ENCODE measurements around the gene DNAH3. TPM values are rescaled to one million over a fixed set of nuclear protein-coding genes. Genes with fewer than 3 reads are reported as not detected.

DNAH3 gene
- total and polyA plus RNA-seq, 2 experiments from 2014 or later: 0.70 to 1.3 TPM

- TF ChIP-seq CREB1 (CRISPR knock-in tag; IDR thresholded peaks at IDR 0.05; ENCODE audit: low read depth) (no peak), POLR2AphosphoS5 (IDR thresholded peaks at IDR 0.05; ENCODE audit: low read depth) (no peak), STAT1 (IDR thresholded peaks at IDR 0.05; ENCODE audit: unreplicated experiment) (no peak)
- TF ChIP-seq, protein P1, sequence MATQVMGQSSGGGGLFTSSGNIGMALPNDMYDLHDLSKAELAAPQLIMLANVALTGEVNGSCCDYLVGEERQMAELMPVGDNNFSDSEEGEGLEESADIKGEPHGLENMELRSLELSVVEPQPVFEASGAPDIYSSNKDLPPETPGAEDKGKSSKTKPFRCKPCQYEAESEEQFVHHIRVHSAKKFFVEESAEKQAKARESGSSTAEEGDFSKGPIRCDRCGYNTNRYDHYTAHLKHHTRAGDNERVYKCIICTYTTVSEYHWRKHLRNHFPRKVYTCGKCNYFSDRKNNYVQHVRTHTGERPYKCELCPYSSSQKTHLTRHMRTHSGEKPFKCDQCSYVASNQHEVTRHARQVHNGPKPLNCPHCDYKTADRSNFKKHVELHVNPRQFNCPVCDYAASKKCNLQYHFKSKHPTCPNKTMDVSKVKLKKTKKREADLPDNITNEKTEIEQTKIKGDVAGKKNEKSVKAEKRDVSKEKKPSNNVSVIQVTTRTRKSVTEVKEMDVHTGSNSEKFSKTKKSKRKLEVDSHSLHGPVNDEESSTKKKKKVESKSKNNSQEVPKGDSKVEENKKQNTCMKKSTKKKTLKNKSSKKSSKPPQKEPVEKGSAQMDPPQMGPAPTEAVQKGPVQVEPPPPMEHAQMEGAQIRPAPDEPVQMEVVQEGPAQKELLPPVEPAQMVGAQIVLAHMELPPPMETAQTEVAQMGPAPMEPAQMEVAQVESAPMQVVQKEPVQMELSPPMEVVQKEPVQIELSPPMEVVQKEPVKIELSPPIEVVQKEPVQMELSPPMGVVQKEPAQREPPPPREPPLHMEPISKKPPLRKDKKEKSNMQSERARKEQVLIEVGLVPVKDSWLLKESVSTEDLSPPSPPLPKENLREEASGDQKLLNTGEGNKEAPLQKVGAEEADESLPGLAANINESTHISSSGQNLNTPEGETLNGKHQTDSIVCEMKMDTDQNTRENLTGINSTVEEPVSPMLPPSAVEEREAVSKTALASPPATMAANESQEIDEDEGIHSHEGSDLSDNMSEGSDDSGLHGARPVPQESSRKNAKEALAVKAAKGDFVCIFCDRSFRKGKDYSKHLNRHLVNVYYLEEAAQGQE (IDR thresholded peaks at IDR 0.05; ENCODE audit: unreplicated experiment): no peak
Measured at GRCh38 chr16:20939611-20940010, 211.0 kb downstream of the DNAH3 start (continued).

DNA sequence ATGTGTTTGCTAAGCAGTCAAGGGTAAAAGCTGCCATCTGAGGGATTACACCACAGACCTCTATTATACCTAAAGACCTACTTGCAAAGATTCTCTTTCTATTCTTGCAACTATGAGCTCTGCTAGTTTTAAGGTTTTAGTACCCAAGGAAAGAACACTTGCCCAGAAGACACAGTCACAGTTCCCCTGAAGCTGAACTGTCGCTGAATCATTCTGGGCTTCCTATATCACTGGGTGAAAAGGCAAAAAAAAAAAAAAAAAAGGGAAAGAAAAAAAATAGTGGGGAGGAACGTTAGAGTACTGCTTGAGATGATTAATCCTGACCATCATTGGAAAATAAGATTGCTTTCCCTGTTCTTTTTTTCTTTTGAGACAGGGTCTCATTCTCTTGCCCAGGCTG is 212.2 kb downstream of the DNAH3 start:
- Histone ChIP-seq H3K79me2 (replicated peaks; ENCODE audit: insufficient read depth) (no peaks in the 10 kb centered on the region), H3K4me1 (ENCODE audit: insufficient read depth) (no peaks in the 10 kb centered on the region), H3K36me3 (ENCODE audit: insufficient read depth) (no peaks in the 10 kb centered on the region), H3F3A (replicated peaks; ENCODE audit: low read depth) (no peaks in the 10 kb centered on the region), H3K27ac (ENCODE audit: low read depth) (no peak overlapping the region), H3K4me3 (no peak overlapping the region), H3K4me2 (no peak overlapping the region), H3K9me2 (ENCODE audit: insufficient read depth) (no peaks in the 10 kb centered on the region; the same call in 1 of the 2 replicates), H2AFZ (no peak overlapping the region), H3K27me3 (ENCODE audit: insufficient read depth) (no peaks in the 10 kb centered on the region), H4K20me1 (replicated peaks; ENCODE audit: insufficient read depth) (no peaks in the 10 kb centered on the region)
- no peak overlapping the region for H3K27ac Mint-ChIP-seq
- H3K36me3 Mint-ChIP-seq (ENCODE audit: low read depth): no peaks in the 10 kb centered on the region
- H3K9me3 Mint-ChIP-seq: no peaks in the 10 kb centered on the region
- no peaks in the 10 kb centered on the region for H3K4me1 Mint-ChIP-seq
- no peak overlapping the region for H3K4me3 Mint-ChIP-seq
- ATAC-seq (no peak), DNase-seq (ENCODE audit: low spot score) (no peak)
- H3K27me3 Mint-ChIP-seq (ENCODE audit: insufficient read depth, low read depth, poor library complexity): peaks cover 2% of the 10 kb centered on the region
- TF ChIP-seq, protein P2, sequence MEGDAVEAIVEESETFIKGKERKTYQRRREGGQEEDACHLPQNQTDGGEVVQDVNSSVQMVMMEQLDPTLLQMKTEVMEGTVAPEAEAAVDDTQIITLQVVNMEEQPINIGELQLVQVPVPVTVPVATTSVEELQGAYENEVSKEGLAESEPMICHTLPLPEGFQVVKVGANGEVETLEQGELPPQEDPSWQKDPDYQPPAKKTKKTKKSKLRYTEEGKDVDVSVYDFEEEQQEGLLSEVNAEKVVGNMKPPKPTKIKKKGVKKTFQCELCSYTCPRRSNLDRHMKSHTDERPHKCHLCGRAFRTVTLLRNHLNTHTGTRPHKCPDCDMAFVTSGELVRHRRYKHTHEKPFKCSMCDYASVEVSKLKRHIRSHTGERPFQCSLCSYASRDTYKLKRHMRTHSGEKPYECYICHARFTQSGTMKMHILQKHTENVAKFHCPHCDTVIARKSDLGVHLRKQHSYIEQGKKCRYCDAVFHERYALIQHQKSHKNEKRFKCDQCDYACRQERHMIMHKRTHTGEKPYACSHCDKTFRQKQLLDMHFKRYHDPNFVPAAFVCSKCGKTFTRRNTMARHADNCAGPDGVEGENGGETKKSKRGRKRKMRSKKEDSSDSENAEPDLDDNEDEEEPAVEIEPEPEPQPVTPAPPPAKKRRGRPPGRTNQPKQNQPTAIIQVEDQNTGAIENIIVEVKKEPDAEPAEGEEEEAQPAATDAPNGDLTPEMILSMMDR (conservative IDR thresholded peaks at IDR 0.05; ENCODE audit: low read depth in 2 of 2): no peak
- no peak for TF ChIP-seq JUNB (IDR thresholded peaks at IDR 0.05; ENCODE audit: unreplicated experiment)
- TF ChIP-seq, protein P3, sequence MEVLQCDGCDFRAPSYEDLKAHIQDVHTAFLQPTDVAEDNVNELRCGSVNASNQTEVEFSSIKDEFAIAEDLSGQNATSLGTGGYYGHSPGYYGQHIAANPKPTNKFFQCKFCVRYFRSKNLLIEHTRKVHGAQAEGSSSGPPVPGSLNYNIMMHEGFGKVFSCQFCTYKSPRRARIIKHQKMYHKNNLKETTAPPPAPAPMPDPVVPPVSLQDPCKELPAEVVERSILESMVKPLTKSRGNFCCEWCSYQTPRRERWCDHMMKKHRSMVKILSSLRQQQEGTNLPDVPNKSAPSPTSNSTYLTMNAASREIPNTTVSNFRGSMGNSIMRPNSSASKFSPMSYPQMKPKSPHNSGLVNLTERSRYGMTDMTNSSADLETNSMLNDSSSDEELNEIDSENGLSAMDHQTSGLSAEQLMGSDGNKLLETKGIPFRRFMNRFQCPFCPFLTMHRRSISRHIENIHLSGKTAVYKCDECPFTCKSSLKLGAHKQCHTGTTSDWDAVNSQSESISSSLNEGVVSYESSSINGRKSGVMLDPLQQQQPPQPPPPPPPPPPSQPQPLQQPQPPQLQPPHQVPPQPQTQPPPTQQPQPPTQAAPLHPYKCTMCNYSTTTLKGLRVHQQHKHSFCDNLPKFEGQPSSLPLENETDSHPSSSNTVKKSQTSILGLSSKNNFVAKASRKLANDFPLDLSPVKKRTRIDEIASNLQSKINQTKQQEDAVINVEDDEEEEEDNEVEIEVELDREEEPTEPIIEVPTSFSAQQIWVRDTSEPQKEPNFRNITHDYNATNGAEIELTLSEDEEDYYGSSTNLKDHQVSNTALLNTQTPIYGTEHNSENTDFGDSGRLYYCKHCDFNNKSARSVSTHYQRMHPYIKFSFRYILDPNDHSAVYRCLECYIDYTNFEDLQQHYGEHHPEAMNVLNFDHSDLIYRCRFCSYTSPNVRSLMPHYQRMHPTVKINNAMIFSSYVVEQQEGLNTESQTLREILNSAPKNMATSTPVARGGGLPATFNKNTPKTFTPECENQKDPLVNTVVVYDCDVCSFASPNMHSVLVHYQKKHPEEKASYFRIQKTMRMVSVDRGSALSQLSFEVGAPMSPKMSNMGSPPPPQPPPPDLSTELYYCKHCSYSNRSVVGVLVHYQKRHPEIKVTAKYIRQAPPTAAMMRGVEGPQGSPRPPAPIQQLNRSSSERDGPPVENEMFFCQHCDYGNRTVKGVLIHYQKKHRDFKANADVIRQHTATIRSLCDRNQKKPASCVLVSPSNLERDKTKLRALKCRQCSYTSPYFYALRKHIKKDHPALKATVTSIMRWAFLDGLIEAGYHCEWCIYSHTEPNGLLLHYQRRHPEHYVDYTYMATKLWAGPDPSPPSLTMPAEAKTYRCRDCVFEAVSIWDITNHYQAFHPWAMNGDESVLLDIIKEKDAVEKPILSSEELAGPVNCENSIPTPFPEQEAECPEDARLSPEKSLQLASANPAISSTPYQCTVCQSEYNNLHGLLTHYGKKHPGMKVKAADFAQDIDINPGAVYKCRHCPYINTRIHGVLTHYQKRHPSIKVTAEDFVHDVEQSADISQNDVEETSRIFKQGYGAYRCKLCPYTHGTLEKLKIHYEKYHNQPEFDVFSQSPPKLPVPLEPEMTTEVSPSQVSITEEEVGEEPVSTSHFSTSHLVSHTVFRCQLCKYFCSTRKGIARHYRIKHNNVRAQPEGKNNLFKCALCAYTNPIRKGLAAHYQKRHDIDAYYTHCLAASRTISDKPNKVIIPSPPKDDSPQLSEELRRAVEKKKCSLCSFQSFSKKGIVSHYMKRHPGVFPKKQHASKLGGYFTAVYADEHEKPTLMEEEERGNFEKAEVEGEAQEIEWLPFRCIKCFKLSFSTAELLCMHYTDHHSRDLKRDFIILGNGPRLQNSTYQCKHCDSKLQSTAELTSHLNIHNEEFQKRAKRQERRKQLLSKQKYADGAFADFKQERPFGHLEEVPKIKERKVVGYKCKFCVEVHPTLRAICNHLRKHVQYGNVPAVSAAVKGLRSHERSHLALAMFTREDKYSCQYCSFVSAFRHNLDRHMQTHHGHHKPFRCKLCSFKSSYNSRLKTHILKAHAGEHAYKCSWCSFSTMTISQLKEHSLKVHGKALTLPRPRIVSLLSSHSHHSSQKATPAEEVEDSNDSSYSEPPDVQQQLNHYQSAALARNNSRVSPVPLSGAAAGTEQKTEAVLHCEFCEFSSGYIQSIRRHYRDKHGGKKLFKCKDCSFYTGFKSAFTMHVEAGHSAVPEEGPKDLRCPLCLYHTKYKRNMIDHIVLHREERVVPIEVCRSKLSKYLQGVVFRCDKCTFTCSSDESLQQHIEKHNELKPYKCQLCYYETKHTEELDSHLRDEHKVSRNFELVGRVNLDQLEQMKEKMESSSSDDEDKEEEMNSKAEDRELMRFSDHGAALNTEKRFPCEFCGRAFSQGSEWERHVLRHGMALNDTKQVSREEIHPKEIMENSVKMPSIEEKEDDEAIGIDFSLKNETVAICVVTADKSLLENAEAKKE (CRISPR knock-in tag; IDR thresholded peaks at IDR 0.05): no peak
- no peak for TF ChIP-seq CREB1 (CRISPR knock-in tag; IDR thresholded peaks at IDR 0.05; ENCODE audit: low read depth)
- no peak for TF ChIP-seq POLR2AphosphoS5 (IDR thresholded peaks at IDR 0.05; ENCODE audit: low read depth)
- TF ChIP-seq NANOG (IDR thresholded peaks at IDR 0.05; ENCODE audit: borderline replicate concordance): no peak
- no peak for TF ChIP-seq ZNF331 (CRISPR knock-in tag; IDR thresholded peaks at IDR 0.05; ENCODE audit: low read depth)
- TF ChIP-seq, protein P4, sequence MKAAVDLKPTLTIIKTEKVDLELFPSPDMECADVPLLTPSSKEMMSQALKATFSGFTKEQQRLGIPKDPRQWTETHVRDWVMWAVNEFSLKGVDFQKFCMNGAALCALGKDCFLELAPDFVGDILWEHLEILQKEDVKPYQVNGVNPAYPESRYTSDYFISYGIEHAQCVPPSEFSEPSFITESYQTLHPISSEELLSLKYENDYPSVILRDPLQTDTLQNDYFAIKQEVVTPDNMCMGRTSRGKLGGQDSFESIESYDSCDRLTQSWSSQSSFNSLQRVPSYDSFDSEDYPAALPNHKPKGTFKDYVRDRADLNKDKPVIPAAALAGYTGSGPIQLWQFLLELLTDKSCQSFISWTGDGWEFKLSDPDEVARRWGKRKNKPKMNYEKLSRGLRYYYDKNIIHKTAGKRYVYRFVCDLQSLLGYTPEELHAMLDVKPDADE (IDR thresholded peaks at IDR 0.05): no peak
- no peak for TF ChIP-seq EZH2 (IDR thresholded peaks at IDR 0.05; ENCODE audit: low read depth, unreplicated experiment)
- TF ChIP-seq EZH2phosphoT487 (IDR thresholded peaks at IDR 0.05; ENCODE audit: unreplicated experiment): no peak

Measured in GM23338 (cell line).